ENCODE measurements around the gene PSAP.

DNA sequence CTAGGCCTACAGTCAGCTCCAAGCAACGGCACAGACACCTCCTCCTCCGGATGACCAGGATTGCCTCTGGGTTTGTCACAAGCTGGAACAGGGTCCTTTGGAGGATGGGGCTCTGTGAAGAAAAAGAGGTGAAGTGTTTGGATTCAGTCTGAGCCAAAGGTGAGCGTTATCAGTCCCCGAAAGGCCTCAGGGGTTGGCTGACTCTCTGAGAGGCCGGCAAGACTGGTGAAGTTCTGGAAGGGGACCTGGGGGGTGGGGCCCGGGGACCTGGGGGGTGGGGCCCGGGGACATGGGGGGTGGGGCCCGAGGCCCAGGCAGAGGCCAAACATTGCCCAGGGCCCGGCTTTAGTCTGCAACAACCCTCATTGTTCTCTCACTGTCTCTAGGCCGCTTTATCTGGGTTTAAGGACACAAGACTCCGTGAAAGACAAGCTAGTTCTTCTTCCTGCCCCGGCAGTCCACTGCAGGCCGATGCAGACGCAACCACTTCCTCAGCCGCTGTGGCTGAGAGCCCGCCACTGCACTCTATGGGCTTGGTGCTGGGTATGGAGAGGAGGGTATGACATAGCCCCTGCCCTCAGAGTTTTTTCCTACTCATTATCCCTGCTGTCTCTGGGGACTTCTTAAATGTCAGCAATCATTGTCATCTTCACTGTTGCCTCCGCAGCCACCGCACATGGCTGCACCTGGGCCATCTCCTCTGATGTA is 27.4 kb upstream of the PSAP start:
- no peak for TF ChIP-seq GABPA (IDR thresholded peaks at IDR 0.05 in 1 of 2, conservative IDR thresholded peaks at IDR 0.05 in 1 of 2)
- TF ChIP-seq, protein P1, sequence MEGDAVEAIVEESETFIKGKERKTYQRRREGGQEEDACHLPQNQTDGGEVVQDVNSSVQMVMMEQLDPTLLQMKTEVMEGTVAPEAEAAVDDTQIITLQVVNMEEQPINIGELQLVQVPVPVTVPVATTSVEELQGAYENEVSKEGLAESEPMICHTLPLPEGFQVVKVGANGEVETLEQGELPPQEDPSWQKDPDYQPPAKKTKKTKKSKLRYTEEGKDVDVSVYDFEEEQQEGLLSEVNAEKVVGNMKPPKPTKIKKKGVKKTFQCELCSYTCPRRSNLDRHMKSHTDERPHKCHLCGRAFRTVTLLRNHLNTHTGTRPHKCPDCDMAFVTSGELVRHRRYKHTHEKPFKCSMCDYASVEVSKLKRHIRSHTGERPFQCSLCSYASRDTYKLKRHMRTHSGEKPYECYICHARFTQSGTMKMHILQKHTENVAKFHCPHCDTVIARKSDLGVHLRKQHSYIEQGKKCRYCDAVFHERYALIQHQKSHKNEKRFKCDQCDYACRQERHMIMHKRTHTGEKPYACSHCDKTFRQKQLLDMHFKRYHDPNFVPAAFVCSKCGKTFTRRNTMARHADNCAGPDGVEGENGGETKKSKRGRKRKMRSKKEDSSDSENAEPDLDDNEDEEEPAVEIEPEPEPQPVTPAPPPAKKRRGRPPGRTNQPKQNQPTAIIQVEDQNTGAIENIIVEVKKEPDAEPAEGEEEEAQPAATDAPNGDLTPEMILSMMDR (IDR thresholded peaks at IDR 0.05; ENCODE audit: low read depth, low read length, missing input control) = no peak

All from liver (tissue), 3 donors.